Stimulated activated CD8-positive, alpha-beta memory T cell treated with anti-CD3 and anti-CD28 coated beads, Interleukin-12 subunit alpha, Interleukin-12 subunit beta, amount 100 ng/mL, for 4 hours (primary cell): Measurements from ENCODE around the gene ZNF444.
"Not testable (repeated sequence)": the region's sequence is repeated elsewhere in the genome, so short reads cannot be mapped to it uniquely, and the experiment has no call there.

Source experiments
- DNase-seq: peaks from one replicate; pipeline ENCODE4 v3.0.0-alpha.2; 2020; ENCODE audit warnings: low read depth

ZNF444 gene

DNA sequence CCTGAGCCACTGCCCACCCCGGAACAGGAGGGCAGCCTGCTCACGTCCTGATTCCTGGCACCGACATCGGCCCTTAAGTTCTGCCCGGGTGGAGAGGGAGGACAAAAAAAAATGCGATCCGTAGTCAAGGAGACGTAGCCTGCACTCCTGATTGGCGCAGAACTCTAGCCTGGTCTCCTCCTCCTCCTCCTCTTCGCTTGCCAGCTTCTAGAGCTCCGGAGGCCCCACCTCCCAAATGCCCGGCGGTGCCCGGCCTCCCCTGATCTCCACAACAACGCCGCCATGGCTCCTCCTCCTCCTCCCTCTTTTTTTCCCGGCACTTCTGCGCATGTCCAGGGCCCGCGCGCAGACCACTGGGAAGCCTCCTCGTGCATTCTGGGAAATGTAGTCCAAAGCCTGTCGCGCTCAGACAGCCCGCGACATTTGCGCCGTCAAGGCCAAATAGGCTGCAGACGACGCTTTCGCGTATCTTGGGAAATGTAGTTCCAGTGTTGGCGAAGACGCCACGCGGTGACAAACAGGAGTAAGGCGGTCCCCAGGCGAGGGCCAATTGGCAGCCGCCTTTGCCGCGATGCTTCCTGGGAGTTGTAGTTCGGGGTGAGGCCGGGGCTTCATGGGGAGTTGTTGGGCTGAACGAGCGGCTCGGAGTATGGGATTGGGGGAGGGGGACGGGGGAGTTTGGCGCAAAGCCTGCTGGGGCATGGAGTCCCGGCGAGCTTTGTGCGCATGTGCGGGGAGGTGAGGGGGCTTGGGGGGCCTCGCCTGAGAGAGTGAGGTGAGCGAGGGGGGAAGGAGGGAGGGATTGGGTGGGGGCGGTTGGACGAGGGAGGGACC lies at the start of gene ZNF444:
Gene ZNF444 (plus strand): TSS at position 705 of the 834 bp plus-strand sequence. CDS start 5,625 bp downstream, outside the sequence.
- peak; percentile 98 for DNase-seq

DNA sequence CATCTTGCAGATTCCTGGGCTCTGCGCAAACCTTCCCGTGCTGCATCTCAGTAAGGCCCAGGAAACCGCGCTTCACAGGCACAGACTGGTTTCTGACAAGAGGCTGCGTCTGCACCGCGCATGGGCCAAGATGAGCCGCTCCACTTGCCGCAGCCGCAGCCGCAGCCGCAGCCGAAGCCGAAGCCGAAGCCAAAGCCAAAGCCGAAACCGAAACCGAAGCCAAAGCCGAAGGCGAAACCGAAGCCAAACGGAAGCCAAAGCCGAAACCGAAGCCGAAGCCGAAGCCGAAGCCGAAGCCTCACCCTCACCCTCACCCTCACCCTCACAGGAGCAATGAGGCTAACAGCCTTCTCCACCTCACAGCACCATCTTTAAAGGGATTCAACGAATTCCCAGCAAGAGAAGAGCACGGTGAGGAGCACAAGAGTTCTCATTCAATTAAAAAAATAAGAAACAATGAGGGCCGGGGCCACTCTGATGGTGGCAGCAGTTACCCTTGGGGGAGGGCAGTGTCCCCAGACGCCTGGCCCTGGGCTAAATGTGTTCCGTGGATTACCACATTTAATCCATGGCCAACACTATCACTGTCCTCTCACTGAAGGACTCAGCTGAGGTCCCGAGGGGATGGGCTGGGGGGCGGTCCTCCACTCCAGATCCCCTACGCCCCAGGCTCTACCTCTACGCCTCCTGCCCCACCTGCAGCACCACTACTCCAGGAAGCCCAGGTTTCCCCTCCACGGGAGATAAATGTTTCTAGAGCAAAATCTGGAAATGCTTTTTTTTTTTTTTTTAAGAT lies 49.1 kb upstream of the ZNF444 start:
- DNase-seq, result no peak

DNA sequence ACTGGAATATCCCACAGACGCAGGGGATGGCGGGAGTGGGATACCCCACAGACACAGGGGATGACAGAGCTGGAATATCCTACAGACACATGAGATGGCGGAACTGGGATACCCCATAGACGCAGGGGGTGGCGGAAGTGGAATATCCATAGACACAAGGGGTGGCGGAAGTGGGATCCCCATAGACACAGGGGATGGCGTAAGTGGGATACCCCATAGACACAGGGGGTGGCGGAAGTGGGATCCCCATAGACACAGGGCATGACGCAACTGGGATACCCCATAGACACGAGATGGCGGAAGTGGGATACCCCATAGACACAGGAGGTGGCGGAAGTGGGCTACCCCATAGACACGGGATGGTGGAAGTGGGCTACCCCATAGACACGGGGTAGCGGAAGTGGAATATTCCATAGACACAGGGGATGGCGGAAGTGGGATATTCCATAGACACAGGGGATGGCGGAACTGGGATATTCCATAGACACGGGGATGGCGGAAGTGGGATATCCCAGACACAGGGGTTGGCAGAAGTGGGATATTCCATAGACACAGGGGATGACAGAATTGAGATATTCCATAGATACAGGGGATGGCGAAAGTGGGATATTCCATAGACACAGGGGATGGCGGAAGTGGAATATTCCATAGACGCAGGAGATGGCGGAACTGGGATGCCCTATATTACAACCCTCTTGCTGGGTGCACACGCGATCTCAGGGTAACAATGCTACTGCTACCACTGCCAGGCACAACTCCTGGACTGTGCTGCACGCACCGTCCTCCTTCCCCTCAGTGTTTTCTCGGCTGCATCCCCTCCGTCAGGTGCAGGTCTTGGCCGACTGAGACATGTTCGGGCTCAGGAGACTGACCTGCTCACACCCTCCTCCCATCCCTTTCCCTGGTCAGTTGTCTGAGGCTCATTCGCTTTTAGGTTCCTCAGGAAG lies 48.1 kb upstream of the ZNF444 start:
- no peak for DNase-seq

DNA sequence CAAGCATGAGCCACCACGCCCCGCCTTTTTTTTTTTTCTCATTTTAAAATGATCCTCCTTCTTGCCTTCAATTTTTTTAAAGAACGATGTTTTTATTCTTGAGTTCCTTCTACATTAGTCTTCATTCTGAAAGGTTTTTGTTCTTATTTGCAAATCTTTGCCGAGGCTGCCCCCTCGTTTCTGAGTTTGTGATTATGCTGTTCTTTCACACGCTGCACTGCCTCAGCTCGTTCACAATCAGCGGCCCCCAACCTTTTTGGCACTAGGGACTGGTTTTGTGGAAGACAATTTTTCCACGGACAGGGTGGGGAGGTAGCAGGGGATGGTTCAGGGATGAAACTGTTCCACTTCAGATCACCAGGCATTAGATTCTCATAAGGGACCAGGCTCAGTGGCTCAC lies 46.6 kb upstream of the ZNF444 start:
- DNase-seq, result no peak

DNA sequence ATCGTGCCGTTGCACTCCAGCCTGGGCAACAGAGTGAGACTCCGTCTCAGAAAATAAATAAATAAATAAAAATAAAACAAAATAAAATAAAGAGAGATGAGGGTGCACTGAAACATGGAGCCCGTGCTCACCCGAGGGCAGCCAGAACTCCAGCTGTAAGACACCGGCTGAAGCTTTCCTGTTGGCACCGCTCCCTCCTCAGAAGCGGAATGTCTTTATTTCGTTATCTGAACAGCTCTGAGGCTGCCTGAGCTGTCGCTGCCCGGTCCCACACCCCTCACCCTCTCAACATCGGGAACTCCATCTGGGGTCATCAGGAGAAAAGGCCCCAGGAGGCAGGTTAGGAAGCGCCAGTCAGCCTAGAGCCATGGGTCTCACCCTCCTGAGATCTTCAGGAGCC lies 44.4 kb upstream of the ZNF444 start:
- DNase-seq, result no peak

DNA sequence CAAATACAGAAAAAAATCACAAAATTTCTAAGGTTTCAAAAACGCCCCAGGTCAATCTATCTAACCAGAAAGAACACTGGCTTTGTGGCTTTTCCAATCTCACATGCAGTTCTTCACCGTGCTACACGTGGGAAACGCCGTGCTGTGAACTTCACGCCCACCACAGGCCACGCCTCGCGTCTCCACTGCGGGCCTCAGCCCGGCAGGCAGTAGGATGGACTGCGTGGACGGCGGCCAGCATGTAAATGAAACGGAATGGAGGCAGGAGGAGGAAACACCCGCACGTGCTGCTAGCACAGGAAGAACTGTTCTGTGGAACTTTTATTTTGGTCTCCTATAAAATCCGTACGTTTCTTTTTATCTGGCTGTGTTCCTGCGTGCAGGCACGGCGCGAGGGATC lies 43.8 kb upstream of the ZNF444 start:
- DNase-seq, result no peak

DNA sequence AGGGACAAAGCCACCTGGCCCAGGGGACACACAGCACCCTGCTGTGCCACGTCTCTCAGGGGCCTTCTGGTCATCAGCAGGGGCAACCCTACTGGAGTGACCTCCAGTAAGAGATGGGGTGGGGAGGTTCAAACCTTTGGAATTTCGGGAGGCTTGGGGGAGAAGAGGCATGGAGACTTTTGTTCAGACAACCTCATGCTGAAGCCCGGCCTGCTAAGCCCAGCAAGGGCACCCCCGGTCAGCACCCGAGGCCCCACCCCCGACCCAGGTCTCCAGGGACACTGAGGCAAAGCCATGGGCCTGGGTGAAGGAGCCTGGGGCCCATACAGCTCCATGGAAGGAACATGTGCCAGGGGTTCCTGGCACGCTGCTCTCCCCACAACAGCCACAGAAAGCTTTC lies 43.3 kb upstream of the ZNF444 start:
- no peak for DNase-seq

DNA sequence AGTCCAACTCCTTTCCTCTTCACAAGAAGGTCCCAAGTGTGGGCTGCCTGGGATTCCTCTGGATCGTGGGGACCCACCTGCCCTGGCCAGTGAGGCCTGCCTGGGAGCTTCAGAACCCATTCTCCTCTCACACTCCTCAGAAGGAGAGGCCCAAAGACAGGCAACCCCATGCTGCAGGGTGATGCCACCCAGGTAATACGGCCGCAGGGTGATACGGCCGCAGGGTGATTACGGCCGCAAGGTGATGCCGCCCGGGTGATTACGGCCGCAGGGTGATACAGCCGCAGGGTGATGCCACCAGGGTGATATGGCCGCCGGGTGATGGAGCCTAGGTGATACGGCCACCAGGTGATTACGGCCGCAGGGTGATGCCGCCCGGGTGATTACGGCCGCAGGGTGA lies 42.9 kb upstream of the ZNF444 start:
- DNase-seq, result not testable (repeated sequence)

DNA sequence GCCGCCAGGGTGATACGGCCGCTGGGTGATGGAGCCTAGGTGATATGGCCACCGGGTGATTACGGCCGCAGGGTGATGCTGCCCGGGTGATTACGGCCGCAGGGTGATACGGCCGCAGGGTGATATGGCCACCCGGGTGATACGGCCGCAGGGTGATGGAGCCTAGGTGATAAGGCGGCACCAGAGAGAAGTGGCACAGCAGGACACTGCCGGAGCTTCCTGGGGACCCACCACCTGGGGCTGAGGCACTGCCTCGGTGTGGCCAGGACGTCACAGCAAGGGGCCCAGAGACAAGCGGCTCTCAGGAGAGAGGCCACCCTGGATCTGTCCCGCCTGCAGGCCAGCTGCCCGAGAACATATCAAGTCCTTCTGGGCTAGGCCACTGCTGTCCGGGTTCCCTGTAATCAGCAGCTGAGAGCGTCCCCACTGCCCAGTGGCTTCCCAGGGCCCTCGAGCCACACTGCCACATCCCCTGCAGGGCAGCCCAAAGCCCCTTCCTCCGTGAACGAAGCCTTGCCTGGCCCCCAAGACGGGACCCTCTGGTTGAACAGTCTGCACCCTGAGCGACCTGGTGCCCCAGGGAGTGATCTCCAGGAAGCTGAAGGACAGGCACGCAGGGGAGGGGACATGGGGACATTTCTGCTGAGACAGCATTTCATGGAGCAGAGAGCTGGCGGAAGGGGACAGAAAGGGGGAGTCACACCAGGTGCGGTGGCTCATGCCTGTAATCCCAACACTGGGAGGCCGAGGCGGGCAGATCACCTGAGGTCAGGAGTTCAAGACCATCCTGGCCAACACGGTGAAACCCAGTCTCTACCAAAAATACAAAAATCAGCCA lies 42.1 kb upstream of the ZNF444 start:
- no peak for DNase-seq

DNA sequence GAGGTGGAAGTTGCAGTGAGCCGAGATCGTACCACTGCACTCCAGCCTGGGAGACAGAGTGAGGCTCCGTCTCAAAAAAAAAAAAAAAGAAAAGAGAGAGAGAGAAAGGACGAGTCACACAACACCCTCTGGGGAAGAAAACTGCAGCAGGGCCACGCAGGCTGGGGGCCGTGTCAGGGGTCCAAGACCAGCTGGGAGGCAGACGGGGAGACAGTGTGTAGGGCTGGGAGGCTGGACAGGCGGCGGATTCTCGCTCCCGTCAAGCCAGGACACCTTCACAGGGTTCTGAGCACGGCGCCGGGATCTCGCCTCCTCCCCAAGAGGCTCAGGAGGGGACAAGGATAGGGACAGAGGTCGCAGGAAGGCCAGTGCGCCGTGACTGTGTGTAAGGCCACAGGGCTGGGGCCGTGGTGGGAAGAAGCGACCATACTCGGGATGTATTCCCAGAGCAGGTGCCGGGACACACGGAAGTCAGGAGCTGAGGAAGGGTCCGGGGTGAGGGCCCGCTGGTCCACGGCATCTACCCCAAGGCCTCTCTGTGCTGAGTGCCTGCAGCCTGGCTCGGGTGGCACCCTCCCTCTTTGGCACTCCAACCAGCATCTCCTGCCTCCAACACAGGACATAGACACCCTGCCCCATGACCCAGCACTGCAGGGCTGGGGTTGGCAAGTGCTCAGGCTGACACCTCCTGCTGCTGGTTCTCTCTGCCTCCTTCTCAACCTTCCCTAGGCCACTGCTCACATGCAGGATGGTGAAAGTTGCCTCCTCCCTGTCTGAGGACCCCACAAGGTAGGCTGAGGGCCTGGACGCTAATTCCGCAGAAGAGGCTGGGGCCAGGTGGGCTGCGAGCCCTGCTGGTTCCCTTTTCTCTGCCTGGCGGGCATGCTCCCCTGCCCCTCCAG lies 41.2 kb upstream of the ZNF444 start:
- no peak for DNase-seq

DNA sequence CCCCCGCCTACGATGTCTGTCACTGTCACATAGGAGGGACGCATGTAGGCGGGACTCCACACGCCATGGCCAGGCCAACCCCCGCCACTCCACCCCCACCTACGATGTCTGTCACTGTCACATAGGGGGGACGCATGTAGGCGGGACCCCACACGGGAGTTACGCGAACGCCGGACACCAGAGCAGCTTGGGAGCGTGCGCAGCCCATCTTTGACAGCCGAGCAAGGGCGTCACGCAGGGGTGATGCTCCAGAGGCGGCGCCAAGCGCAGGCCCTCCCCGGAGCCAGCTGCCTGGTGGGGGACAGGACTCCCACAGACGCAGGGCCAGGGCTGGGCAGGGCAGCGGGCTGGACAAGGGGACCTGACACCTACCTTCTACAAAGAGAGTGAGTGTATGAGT lies 40.0 kb upstream of the ZNF444 start:
- no peak for DNase-seq

DNA sequence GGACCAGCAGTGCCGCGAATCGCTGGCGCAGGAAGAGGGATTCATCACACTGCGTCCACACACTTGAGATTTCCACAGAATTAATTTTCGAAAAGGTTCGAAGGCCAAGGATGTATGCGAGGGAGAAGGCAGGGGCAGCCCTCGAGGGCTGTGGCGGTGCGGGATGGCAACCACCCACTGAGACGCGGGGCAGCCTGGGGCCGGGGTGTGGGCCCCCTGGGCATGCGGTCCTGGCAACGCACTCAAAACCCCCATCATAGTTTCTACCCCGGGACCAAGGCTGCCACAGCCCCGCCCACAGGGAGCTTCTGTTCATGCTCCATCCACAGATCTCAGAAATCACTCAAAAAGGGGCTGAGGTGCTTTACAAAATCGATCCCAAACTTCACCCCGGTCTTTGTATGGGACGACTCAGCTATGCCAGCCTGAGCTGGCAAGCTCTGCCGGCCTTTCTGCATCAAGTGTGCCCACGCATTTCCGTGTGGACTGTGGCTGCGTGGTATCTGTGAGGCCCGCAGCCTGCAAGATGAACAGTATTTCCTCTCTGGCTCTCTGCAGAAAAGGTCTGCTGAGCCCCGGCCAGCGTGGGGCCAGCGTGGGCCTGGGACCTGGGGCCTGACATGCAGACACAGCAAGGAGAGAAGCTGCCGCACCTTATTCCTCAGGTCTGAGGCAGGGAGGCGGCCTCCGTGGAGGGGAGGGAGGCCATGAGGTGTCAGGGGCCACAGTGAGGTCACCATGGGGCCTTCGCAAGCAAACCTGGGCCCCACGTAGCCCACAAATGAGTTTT lies 39.1 kb upstream of the ZNF444 start:
- no peak for DNase-seq

DNA sequence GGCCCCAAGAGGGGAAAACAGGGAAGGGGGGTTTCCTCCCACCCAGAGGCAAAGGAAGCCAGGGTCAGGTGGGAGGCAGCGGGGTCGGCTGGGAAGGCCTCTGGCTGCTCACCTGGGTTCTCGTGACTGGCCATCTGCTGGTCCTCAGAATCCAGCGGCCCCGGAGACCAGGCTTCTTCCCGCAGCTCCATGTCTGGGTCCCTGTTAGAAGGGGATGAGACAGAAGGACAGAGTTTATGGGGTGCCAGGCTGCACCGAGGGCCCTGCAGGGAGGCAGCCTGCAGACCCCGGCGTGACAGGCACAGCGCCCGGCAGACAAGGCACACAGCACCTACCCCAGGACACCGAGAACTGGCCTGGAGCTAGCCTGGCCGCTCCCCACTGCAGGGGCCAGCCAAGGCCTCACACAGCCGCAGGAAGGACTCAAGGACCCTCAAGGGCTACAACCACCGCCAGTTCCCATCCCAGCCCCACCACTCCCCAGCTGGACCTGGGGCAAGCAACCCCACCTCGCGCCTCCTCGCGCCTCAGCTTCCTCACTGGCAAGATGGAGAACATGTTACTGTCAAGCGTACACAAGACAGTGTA lies 38.0 kb upstream of the ZNF444 start:
- no peak for DNase-seq

DNA sequence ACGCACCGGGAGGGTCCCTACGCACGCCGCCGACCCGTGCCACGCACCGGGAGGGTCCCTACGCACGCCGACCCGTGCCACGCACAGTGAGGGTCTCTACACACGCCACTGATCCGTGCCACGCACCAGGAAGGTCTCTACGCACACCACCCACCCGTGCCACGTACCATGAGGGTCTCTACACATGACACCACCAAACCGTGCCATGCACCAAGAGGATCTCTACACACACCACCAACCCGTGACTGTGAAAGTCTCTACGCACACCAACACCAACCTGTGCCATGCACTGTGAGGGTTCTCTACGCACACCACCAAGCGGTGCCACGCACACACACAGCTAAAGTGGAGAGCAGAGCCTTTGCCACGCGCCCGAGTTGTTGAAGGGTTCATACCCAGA lies 36.7 kb upstream of the ZNF444 start:
- no peak for DNase-seq

DNA sequence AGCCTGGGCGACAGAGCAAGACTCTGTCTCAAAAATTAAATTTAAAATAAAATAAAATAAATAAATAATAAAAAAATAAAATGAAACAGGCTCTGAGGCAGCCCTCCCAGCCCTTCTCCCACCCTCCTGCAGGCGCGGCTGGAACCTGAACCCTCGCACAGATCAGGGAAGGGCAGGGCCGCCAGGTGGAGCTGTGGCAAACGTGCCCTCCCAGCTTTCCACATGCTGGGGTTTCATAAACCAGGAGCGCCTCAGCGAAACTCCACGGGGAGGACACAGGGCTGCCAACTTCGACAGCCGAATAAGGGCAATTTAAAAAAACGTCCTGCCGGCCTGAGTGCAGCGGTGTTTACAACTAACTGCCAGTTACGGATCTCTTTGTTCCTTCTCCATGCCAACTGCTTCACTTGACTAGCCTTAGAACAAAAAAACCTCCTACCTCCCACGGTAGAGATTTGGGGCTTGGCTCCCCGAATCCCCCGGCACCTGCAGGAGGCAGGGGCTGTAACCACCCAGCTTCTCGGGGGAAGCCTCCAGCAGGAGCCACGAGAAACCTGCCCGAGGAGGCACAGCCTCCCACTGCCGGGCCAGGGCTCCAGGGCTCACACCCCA lies 35.9 kb upstream of the ZNF444 start:
- DNase-seq, result no peak

DNA sequence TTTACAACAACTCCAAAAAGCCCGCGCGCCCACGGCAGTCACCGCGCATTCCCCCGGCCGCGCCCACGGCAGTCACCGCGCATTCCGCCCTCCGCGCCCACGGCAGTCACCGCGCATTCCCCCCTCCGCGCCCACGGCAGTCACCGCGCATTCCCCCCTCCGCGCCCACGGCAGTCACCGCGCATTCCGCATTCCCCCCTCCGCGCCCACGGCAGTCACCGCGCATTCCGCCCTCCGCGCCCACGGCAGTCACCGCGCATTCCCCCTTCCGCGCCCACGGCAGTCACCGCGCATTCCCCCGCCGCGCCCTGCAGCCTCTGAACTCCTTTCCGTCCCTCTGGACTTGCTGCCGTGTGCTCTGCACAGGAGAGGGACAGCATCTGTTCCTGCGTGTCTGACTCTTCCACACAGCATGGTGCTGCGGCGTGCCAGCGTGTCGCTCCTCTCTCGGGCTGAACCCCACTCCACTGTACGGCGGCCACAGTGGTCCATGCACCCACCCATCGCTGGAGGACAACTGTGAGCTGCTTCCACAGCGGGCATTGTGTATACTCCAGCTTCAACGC lies 35.2 kb upstream of the ZNF444 start:
- not testable (repeated sequence) for DNase-seq

DNA sequence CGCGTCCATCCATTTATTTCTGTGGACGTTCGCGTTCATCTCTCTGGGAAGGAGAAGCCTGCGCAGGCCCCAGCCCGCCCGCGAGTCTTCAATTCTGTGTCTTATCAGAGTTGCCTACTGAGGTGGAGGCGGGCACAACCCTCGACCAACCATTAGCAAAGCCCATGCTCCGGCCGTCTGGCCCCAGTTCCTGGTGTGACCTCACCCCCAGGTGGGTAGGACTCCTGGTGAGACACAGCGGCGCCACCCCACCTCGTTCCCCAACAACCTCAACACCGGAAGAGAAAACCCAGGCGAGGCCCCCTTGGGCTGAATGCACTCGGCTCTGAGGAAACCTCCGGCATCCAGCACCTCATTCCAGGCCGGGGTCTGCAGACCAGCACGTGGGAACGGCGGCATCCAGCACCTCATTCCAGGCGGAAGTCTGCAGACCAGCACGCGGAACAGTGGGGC lies 34.7 kb upstream of the ZNF444 start:
- DNase-seq, result no peak

DNA sequence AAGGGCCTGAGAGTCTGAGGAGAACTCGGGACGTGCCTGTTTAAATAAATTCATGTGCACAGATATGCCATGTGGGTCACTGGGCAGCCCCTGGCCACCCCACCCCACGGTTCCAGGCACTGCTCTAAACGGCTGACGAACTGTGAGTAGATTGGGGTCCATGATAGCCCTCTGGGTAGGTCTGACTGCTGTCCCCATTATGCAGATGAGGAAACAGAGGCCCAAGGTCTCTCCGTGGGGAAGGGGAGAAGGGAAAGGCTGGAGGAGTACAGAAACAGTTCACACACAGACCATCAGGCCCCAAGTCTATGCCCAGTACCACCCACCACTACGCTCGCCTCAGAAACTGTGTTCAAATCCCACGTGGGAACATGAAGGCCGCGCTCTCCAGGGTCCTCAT lies 34.1 kb upstream of the ZNF444 start:
- no peak for DNase-seq
